Measurements from ENCODE around the gene TSPEAR. TPM values are rescaled to one million over a fixed set of nuclear protein-coding genes. Genes with fewer than 3 reads are reported as not detected.

TSPEAR gene
- total RNA-seq, 1 donor from 2014 or later, result 0.34 TPM

DNA sequence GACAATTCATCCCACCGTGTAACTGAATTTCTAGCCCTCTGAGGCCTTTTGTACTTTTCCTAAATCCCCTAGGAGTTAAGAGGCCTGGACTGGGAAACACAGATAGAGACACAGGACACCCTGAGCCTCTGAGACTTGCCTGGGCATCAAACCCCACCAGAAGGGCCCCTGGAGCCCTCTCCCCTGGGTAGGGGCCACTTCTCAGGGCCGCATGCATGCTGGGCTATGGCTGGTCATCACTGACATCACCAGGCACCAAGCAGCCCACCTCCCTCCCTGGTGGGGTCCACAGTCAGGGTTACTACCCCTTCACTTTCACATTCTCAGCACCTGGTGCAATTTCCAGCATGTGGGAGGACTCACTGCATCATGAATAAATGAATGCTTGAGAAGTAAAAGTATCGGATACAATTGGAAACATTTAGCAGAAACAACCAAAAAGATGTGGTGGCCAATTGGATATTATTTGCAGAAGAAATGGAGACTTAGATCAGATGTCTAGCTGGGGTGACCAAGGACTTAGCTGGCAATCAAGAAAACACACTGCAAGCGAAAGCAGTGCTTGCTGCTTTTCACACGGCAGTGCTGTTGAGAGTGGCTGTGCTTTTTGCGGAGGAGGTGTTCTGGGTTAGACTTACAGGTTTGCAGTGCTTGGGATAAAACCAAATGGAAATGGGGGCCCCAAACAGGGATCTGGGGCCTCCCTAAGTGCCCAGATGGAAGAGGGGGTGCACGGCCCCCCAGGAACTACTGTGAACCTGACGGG lies 111.9 kb downstream of the TSPEAR start:
- Mint-ChIP-seq H3K27ac (no peak overlapping the region), H3K36me3 (no peaks in the 10 kb centered on the region), H3K4me1 (ENCODE audit: unreplicated experiment) (peaks cover 8% of the 10 kb centered on the region), H3K4me3 (no peak overlapping the region), H3K27me3 (peaks cover under 1% of the 10 kb centered on the region), H3K9me3 (peaks cover 13% of the 10 kb centered on the region)
- TF ChIP-seq, protein P1, sequence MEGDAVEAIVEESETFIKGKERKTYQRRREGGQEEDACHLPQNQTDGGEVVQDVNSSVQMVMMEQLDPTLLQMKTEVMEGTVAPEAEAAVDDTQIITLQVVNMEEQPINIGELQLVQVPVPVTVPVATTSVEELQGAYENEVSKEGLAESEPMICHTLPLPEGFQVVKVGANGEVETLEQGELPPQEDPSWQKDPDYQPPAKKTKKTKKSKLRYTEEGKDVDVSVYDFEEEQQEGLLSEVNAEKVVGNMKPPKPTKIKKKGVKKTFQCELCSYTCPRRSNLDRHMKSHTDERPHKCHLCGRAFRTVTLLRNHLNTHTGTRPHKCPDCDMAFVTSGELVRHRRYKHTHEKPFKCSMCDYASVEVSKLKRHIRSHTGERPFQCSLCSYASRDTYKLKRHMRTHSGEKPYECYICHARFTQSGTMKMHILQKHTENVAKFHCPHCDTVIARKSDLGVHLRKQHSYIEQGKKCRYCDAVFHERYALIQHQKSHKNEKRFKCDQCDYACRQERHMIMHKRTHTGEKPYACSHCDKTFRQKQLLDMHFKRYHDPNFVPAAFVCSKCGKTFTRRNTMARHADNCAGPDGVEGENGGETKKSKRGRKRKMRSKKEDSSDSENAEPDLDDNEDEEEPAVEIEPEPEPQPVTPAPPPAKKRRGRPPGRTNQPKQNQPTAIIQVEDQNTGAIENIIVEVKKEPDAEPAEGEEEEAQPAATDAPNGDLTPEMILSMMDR (conservative IDR thresholded peaks at IDR 0.05), result no peak
- DNase-seq (ENCODE audit: extremely low spot score, unreplicated experiment), result no peak

DNA sequence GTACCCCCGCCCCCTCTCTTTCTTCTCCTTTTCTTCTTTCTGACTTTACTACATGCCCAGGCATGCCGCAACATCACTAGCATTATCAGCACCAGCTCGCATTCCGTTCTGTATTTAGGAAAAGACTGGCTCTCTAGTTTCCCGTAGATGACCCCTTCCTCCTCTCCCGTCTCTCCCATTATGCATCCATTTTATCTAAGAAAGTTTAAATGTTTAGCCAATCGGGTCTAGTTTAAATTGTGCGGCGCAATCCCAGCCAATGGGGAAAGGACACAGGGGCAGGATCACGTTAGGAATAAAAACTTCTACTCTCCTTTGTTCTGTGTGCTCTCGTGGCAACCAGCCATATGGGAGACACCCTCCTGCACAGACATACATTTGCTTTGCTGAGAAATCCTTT lies 113.3 kb downstream of the TSPEAR start:
- H3K36me3 Mint-ChIP-seq, result no peaks in the 10 kb centered on the region
- H3K27me3 Mint-ChIP-seq, result peaks cover 3% of the 10 kb centered on the region
- H3K27ac Mint-ChIP-seq, result peak overlapping the region; percentile 36
- no peak for DNase-seq (ENCODE audit: extremely low spot score, unreplicated experiment)
- H3K4me3 Mint-ChIP-seq, result no peak overlapping the region
- peaks cover 12% of the 10 kb centered on the region for H3K4me1 Mint-ChIP-seq (ENCODE audit: unreplicated experiment)
- peaks cover 13% of the 10 kb centered on the region for H3K9me3 Mint-ChIP-seq
- TF ChIP-seq, protein P1 (conservative IDR thresholded peaks at IDR 0.05), result no peak

DNA sequence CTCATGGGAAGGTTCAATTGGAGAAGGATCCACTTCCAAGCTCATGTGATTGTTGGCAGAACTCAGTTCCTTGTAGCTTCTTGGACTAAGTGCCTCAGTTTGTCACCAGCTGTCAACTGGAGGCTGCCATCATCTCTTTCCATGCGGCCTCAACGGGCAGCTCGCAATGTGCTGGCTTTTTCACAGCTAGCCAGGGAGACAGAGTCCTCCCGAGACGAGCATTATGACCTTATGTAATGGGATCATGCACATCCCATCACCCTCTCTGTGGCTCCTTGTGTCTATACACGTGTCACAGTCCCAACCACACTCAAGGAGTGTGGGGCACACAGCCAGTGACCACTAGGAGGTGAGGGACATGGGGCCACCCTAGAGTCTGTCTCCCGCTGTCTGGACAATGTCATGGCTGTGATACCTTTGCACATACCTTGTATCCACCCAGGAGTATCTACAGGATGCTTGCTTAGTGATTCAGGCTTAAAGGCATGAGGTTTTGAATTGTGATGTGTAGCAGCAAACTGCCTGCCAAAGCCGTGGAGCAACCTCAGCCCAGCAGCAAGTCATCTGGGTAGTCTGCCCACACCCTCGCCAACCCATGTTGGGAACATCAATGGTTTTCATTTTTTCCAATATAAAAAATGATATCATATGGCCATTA lies 115.2 kb downstream of the TSPEAR start:
- H3K27ac Mint-ChIP-seq, result no peak overlapping the region
- DNase-seq (ENCODE audit: extremely low spot score, unreplicated experiment), result no peak
- TF ChIP-seq, protein P1 (conservative IDR thresholded peaks at IDR 0.05), result no peak
- no peaks in the 10 kb centered on the region for H3K36me3 Mint-ChIP-seq
- H3K4me1 Mint-ChIP-seq (ENCODE audit: unreplicated experiment), result peaks cover 12% of the 10 kb centered on the region
- peaks cover 3% of the 10 kb centered on the region for H3K27me3 Mint-ChIP-seq
- peaks cover 13% of the 10 kb centered on the region for H3K9me3 Mint-ChIP-seq
- H3K4me3 Mint-ChIP-seq, result no peak overlapping the region

DNA sequence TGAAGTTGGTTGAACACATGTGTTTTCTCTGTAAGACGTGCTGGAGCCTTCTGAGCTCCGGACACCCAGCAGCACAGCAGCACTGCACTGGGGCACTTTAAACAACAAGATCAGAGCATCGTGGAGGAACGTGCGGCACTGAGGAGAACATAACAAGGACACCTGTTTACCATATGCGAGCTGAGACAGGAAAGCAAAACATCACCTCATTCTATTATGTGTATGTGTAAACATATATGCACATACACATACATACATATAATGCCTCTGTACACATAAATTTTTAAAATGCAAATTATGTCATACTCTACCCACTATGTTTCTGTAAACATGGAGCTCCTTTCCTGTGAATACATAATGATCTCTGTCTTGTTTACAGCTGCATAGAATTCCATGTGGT lies 115.8 kb downstream of the TSPEAR start:
- no peaks in the 10 kb centered on the region for H3K36me3 Mint-ChIP-seq

DNA sequence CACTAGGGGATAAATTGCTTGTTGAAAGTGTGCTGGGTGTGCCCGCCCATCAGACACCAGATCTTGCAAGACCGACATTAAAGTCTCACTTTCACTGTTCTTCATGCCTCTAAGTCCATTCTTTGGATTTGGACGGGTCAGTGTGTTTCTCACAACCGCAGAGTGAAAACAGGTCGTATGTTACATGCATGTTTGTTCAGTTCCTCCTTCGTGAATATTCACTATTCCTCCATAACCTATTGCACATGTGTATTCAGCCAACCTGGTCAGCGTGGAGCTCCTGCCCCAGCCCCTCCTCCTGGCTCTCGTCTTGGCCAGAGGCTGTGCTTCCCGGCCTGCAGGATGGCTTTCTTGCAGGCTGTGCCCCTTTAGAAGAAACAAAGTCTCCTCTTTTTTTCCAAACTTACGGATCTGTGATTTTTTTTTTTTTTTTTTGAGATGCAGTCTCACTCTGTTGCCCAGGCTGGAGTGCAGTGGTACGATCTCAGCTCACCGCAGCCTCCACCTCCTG lies 116.9 kb downstream of the TSPEAR start:
- Mint-ChIP-seq H3K27me3 (peaks cover 3% of the 10 kb centered on the region), H3K4me3 (no peak overlapping the region), H3K4me1 (ENCODE audit: unreplicated experiment) (peaks cover 12% of the 10 kb centered on the region), H3K9me3 (peaks cover 13% of the 10 kb centered on the region), H3K36me3 (no peaks in the 10 kb centered on the region), H3K27ac (peak overlapping the region; percentile 67)
- no peak for DNase-seq (ENCODE audit: extremely low spot score, unreplicated experiment)
- TF ChIP-seq, protein P1 (conservative IDR thresholded peaks at IDR 0.05), result no peak

More for the DNA sequence above, 115.8 kb downstream of the TSPEAR start:
- DNase-seq (ENCODE audit: extremely low spot score, unreplicated experiment), result no peak
- Mint-ChIP-seq H3K9me3 (peaks cover 13% of the 10 kb centered on the region), H3K27me3 (peaks cover 3% of the 10 kb centered on the region), H3K4me3 (no peak overlapping the region), H3K27ac (no peak overlapping the region), H3K4me1 (ENCODE audit: unreplicated experiment) (peaks cover 12% of the 10 kb centered on the region)
- TF ChIP-seq, protein P1 (conservative IDR thresholded peaks at IDR 0.05), result no peak

Measured in type B pancreatic cell (in vitro differentiated cells).